Pancreas (tissue), 10 donors: Measurements from ENCODE around the gene PLCB2. TPM values are rescaled to one million over a fixed set of nuclear protein-coding genes. Genes with fewer than 3 reads are reported as not detected.
A peak's percentile ranks its signal among the peaks of the same experiment; 100 is the strongest.

Source experiments
- ATAC-seq, 4 donors: fragments of 200-7000 bp; cut with Tn5 transposase; one replicate each; pipeline versions ENCODE4 v1.8.0 to v1.9.1; 2020; ENCODE audit warnings: mild to moderate bottlenecking in 4 of 4, moderate library complexity in 4 of 4
- DNase-seq, 6 donors: peaks; one replicate each; pipeline ENCODE4 v3.0.0-alpha.2; 2020
- FAIRE-seq: peaks from 2 replicates; lab custom pipeline; 2012; peaks lifted over from hg19 to GRCh38; lab: Jason Lieb, UNC
- H3K27ac ChIP-seq, 4 donors: fragments of 200-600 bp; sonication (generic); 1 replicate in 3 of 4; 2 replicates in 1 of 4; pipeline versions ENCODE4 v1.5.0 to v1.8.0; 2020
- H3K27me3 ChIP-seq, 4 donors: fragments of 200-600 bp; one replicate each; pipeline ENCODE4 v1.8.0; 2021
- H3K36me3 ChIP-seq, 3 donors: fragments of 200-600 bp; sonication (generic) in 1 of 3; one replicate each; pipeline versions ENCODE4 v1.5.0 to v1.8.0; 2020 to 2021
- H3K4me1 ChIP-seq, 3 donors: fragments of 200-600 bp; one replicate each; pipeline ENCODE4 v1.8.0; 2021
- H3K4me3 ChIP-seq, 4 donors: fragments of 200-600 bp; sonication (generic) in 2 of 4; one replicate each; pipeline versions ENCODE4 v1.5.0 to v1.8.0; 2020 to 2021
- H3K9me3 ChIP-seq, 4 donors: fragments of 200-600 bp; one replicate each; pipeline ENCODE4 v1.8.0; 2021
- CTCF ChIP-seq, 4 donors: fragments of 200-600 bp; sonication (generic) in 3 of 4; IDR thresholded peaks; one replicate each; pipeline versions ENCODE4 v1.5.0 to v1.8.0; 2021; ENCODE audit warnings: antibody characterized with exemption in 4 of 4
- WGBS, 2 donors: extraction: QIAGEN DNeasy Blood & Tissue Kit; methylation state at CpG; one replicate each; pipeline ENCODE4 v1.1.7; 2013; 5-methylcytosine and 5-hydroxymethylcytosine counted together
- intact Hi-C, 3 donors: fragments of 100-400 bp; cut with DNase I; formaldehyde crosslinking; loops; one replicate each; pipeline versions ENCODE4 v1.11.1 to v1.14.2; 2022
- polyA plus RNA-seq, 2 donors: library from polyadenylated mRNA; stranded (reverse); fragments of 200-250 nt; gene quantifications; one replicate each; pipeline ENCODE4 v1.2.3, GENCODE V29; 2013
- total RNA-seq, 6 donors: library from RNA; stranded (reverse); fragmentation: NEBNext Ultra II Directional in 4 of 6; extraction: Animal tissue kit (Norgen Biotek cat#: 25700) in 4 of 6; gene quantifications; one replicate each; pipeline versions ENCODE4 v1.2.1 to v1.2.4, GENCODE V29; 2021 to 2023
- donor health status: healthy with polysubstance abuse.
- donor health status: DM: no; HTN: no; CAD: no; lungs with moderate emphysema.
- donor health status: DM: no; HTN: no; CAD: no.
- donor health status: control.
- donor health status: control.
- donor health status: Bipolar disorder and iron deficiency.
- donor health status: DM: yes; HTN: yes; CAD: no.
- donor health status: DM: no; HTN: no; CAD: no.
- donor health status: DM: no; HTN: no; CAD: no.
- donor health status: DM: yes; HTN: yes; CAD: no.

The PLCB2 gene
- total and polyA plus RNA-seq, 8 donors, result 0.94 to 23.5 (median 5.7) TPM

GRCh38 chr15:40249477-40250303 is 58.0 kb downstream of the PLCB2 start:
- no peaks in the 10 kb centered on the region for H3K36me3 ChIP-seq
- FAIRE-seq (no peak), DNase-seq (peak in 1 of 6 donors; percentile 28), ATAC-seq (no peak)
- no peak overlapping the region for H3K4me3 ChIP-seq
- H3K27me3 ChIP-seq, result no peaks in the 10 kb centered on the region
- no peak for TF ChIP-seq CTCF (IDR thresholded peaks at IDR 0.05)
- no peaks in the 10 kb centered on the region for H3K9me3 ChIP-seq
- intact Hi-C loops, result no loop called here
- WGBS, 2 donors, result 74 to 77% methylated on average over 11 of the region's 11 CpGs
- H3K4me1 ChIP-seq, result peaks cover 0 to 10% (median 0%) of the 10 kb centered on the region in 3 donors
- no peak overlapping the region for H3K27ac ChIP-seq

- Histone ChIP-seq H3K27ac (no peak overlapping the region), H3K4me3 (no peak overlapping the region), H3K9me3 (no peaks in the 10 kb centered on the region), H3K4me1 (peaks cover 0 to under 1% (median 0%) of the 10 kb centered on the region in 3 donors), H3K27me3 (no peaks in the 10 kb centered on the region), H3K36me3 (no peaks in the 10 kb centered on the region)
- DNase-seq (peak in 1 of 6 donors; percentile 52), FAIRE-seq (no peak), ATAC-seq (no peak)
- TF ChIP-seq CTCF (IDR thresholded peaks at IDR 0.05), result no peak
- WGBS, 2 donors, result 88 to 91% methylated on average over 17 of the region's 17 CpGs
- intact Hi-C loops, result no loop called here
Measured at GRCh38 chr15:40248006-40248783, 59.5 kb downstream of the PLCB2 start.

- H3K27me3 ChIP-seq, result no peaks in the 10 kb centered on the region
- H3K27ac ChIP-seq, result no peak overlapping the region
- no peak for ATAC-seq
- H3K4me1 ChIP-seq, result no peaks in the 10 kb centered on the region
- no peak for TF ChIP-seq CTCF (IDR thresholded peaks at IDR 0.05)
- H3K9me3 ChIP-seq, result no peaks in the 10 kb centered on the region
- intact Hi-C loops, result no loop called here
- FAIRE-seq, result no peak
- no peak overlapping the region for H3K4me3 ChIP-seq
- H3K36me3 ChIP-seq, result no peaks in the 10 kb centered on the region
- WGBS, 2 donors, result 80 to 84% methylated on average over 12 of the region's 12 CpGs
- peak in 2 of 6 donors; percentile 7 to 29 for DNase-seq
Measured at GRCh38 chr15:40247406-40247971, 60.2 kb downstream of the PLCB2 start.

- ATAC-seq (no peak), DNase-seq (peak in 2 of 6 donors; percentile 10 to 27), FAIRE-seq (no peak)
- WGBS, 2 donors, result 89 to 94% methylated on average over 8 of the region's 8 CpGs
- no peak overlapping the region for H3K27ac ChIP-seq
- no peaks in the 10 kb centered on the region for H3K9me3 ChIP-seq
- H3K27me3 ChIP-seq, result no peaks in the 10 kb centered on the region
- TF ChIP-seq CTCF (IDR thresholded peaks at IDR 0.05), result no peak
- intact Hi-C loops, result no loop called here
- H3K4me1 ChIP-seq, result no peaks in the 10 kb centered on the region
- no peaks in the 10 kb centered on the region for H3K36me3 ChIP-seq
- no peak overlapping the region for H3K4me3 ChIP-seq
Measured at GRCh38 chr15:40246496-40247280, 61.0 kb downstream of the PLCB2 start.
